ENCODE measurements around the gene CD82.

Gene CD82

DNA sequence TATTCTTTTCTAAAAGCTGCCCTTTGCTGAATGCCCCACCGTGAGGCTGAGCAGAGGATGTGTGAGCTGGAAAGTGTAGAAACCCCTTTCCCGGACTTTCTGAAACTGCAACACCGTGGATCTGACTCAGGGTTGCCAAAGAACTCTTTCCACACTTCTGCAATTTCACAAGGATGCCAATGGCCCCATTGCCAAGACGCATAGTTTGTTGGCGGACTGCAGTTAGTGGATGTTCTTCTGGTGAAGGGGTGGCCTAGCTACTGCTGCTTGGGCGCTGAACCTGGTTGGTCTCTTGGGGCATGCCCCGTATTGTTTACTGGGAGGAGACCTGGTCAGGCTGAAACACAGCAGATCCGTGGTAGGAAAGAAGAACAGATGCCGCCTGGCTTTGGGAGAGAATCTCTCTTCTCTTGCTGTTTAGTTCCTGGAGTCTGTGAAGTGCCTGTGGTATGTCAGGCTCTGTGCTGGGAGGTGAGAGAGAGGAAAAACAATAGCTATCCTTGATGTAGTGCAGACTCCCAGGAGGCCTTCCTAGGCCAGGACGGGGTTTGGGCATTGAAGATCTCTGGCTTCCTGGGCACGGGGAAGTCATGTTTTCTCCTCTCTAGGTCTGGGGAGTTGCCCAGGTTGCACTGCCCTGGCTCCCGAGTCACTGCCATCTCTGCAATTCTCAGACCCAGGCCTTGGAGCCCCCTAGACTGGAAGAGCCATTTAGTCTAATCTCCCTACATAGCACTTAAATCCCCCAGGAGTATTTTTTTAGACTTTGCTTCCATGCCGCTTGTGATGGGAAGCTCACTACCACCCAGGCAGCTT, 26.9 kb downstream of the CD82 start:
- peak; percentile 77 for DNase-seq (ENCODE audit: low read depth)
- no peak overlapping the region for H3K4me3 ChIP-seq (ENCODE audit: control insufficient read depth, low read depth, low read length)
- TF ChIP-seq, protein P1, sequence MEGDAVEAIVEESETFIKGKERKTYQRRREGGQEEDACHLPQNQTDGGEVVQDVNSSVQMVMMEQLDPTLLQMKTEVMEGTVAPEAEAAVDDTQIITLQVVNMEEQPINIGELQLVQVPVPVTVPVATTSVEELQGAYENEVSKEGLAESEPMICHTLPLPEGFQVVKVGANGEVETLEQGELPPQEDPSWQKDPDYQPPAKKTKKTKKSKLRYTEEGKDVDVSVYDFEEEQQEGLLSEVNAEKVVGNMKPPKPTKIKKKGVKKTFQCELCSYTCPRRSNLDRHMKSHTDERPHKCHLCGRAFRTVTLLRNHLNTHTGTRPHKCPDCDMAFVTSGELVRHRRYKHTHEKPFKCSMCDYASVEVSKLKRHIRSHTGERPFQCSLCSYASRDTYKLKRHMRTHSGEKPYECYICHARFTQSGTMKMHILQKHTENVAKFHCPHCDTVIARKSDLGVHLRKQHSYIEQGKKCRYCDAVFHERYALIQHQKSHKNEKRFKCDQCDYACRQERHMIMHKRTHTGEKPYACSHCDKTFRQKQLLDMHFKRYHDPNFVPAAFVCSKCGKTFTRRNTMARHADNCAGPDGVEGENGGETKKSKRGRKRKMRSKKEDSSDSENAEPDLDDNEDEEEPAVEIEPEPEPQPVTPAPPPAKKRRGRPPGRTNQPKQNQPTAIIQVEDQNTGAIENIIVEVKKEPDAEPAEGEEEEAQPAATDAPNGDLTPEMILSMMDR (conservative IDR thresholded peaks at IDR 0.05; ENCODE audit: control insufficient read depth, insufficient read depth, low read depth, low read length), result no peak

DNA sequence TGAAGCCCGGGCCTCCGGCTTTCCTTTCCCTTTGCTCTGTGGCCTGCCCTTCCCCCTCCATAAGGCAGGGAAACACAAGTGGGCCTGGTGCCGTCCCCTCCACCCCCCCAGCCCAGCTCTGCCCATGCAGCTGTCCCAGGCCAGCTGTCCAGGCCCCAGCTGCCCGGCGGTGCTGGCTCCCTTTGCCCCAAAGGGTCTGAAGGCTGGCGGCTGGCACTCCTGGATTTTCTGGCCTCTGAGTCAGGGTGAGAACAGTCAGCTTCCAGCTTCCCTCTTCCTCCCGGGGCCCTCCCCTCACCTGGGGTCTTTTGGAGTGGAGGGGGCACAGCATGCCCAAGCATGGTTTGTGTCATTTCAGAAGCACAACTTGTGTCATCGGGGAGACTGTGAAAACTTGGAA, 27.8 kb downstream of the CD82 start:
- TF ChIP-seq, protein P1 (conservative IDR thresholded peaks at IDR 0.05; ENCODE audit: control insufficient read depth, insufficient read depth, low read depth, low read length), result no peak
- DNase-seq (ENCODE audit: low read depth), result no peak
- H3K4me3 ChIP-seq (ENCODE audit: control insufficient read depth, low read depth, low read length), result no peak overlapping the region

DNA sequence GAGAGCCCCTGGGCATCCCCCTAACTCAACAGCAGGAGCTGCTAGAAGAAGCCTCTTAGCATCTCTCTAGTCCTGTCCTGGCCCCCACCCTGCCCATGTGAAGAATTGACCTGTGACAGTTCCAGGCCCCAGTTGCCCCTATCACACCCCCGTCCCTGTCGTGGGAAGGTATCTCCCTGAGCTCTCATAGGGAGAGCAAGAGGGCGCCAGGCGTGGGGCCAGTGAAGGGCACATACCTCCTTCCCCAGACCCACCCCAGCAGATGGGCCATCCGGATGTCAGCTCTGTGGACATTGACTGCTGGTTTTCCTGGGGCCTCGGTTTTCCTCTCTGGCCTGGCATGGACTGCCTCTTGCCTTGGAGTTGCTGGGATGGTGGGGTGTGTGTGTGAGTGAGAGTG, 29.5 kb downstream of the CD82 start:
- TF ChIP-seq, protein P1 (conservative IDR thresholded peaks at IDR 0.05; ENCODE audit: control insufficient read depth, insufficient read depth, low read depth, low read length), result no peak
- H3K4me3 ChIP-seq (ENCODE audit: control insufficient read depth, low read depth, low read length), result no peak overlapping the region
- no peak for DNase-seq (ENCODE audit: low read depth)

DNA sequence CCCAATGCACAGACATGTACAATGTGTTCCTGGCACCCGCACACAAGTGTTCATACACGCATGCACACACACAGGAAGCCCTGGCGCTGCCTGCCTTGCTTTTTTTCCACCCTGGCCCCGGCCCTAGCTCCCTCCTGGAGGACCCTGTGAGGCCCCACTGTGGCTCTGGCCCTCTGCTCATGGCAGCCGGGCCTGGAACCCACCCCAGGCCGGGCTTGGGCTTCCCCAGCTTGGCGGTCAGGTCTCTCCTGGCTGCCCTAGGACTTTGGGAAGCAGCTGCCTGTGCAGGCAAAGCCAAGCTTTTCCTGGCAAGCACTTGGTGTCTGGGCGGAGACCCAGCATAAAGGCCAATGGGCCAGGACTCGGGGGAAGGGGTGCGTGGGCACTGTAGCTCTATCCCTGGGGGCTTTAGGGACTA, 30.5 kb downstream of the CD82 start:
- H3K4me3 ChIP-seq (ENCODE audit: control insufficient read depth, low read depth, low read length), result no peak overlapping the region
- no peak for DNase-seq (ENCODE audit: low read depth)
- TF ChIP-seq, protein P1 (conservative IDR thresholded peaks at IDR 0.05; ENCODE audit: control insufficient read depth, insufficient read depth, low read depth, low read length), result no peak

DNA sequence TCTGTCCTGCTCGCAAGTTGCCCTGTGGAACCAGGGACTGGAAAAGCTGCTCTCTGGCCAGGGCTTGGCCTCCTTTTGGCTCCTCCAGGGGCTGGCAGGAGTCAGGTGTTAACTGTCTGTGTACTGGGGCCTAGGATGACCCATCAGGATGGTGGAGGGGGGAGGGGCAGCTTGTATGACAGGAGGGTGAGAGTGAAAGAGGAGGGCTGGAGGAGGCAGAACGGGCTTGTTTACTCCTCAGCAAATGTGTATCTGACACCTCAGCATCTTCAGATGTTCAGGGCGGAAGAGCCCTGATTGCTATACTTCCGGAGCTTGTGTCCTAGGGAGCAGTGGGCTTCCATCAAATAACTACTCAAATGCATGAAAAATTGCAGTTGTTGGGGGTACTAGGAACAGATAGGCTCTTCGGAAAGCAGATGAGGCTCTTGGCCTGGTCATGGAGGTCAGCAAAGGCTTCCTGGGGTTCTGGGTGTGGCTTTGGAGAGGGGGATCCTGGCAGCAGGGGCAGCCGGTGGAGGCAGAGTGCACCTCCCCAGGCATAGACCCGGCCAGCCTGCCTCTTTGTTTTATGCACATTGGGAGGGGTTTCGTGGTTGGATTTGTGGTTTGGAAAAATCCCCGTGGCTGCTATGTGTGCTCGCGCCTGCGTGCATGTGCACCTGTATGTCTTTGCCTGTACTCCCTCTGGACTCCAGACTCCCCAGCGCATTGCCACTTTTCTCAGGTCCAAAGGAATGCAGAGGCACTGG, 31.2 kb downstream of the CD82 start:
- no peak for DNase-seq (ENCODE audit: low read depth)
- H3K4me3 ChIP-seq (ENCODE audit: control insufficient read depth, low read depth, low read length), result no peak overlapping the region
- TF ChIP-seq, protein P1 (conservative IDR thresholded peaks at IDR 0.05; ENCODE audit: control insufficient read depth, insufficient read depth, low read depth, low read length), result no peak

DNA sequence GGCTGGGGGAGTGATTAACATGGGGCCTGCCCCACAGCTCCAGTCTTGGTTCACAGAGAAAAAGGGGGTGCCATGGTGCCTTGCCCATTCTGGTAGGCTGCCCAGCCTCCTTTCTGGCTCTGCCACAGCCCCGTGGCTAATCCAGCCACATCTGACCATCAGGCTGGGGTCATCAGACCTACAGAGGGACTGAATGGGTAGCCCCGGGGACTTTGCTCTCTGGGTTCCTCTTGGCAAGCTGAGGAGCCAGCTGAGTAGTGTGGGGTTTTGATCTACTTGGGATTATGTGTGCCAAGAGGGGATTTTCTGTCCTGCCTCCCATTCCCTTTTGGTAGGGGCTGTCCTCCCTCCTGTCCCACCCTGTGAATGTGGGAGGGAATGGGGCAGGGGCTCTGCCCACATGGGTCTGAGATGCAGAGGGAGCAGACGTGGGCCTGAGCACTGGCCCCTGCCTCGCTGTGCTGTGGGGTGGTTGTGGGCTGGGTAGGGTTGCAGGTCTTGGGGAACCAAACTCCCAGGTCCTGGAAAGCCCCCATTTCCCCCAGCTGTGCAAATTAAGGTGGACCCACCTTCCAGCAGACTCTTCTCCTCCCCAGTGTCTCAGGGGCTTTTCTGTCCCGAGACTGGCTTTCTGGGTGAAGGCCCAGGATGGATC, 32.0 kb downstream of the CD82 start:
- no peak overlapping the region for H3K4me3 ChIP-seq (ENCODE audit: control insufficient read depth, low read depth, low read length)
- DNase-seq (ENCODE audit: low read depth), result no peak
- TF ChIP-seq, protein P1 (conservative IDR thresholded peaks at IDR 0.05; ENCODE audit: control insufficient read depth, insufficient read depth, low read depth, low read length), result no peak

All from fibroblast of mammary gland (primary cell).